Right renal pelvis (tissue), 4 donors: ENCODE data around the gene SCAMP4. TPM values are rescaled to one million over a fixed set of nuclear protein-coding genes. Genes with fewer than 3 reads are reported as not detected.
A peak's percentile ranks its signal among the peaks of the same experiment; 100 is the strongest.
"Not testable (repeated sequence)": the region's sequence is repeated elsewhere in the genome, so short reads cannot be mapped to it uniquely, and the experiment has no call there.

ENCODE experiments used
- DNase-seq, 4 donors: peaks; one replicate each; pipeline ENCODE4 v3.0.0-alpha.2; 2013; ENCODE audit warnings: low read depth in 4 of 4, low spot score in 3 of 4, missing footprints in 1 of 4
- polyA plus RNA-seq, 4 donors: library from polyadenylated mRNA; unstranded; fragments of 120-200 nt; gene quantifications; one replicate each; pipeline ENCODE4 v1.2.1, GENCODE V29; 2013; ENCODE audit not compliant: insufficient read length in 4 of 4

Gene SCAMP4
- polyA plus RNA-seq, 4 donors = 58.1 to 80.5 (median 73.0) TPM

DNA sequence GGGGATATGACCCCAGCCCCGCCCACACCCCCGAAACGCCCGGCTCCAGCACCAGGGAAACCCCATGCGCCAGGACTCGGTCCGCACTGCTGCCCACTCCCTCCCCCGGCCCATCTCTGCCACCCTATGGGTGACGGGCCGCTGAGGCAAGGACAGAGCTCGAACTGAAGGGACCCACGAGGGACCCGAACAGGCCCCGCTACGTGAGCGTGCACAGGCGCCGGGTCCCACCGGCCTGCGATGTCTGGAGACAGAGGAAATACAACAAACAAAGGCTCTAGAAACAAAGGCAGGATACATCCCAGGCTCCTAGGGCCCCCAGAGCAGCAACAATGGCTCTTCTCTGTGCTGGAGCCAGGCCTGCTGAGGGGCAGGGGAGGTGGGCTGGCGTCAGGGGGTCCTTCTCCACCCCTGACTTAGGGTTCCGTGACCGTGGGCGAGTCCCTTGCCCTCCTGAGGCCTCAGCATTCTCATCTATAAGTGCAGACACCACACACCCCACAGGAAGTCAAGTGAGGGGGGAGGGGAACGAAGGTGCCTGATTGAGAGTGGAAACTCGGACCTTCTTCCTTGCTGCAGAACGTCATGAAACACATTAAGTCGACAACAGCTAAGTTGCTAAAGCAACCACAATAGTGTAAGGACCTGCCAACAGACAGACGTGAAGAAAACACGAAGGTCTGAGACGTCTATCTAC lies 23.0 kb upstream of the SCAMP4 start:
- no peak for DNase-seq

DNA sequence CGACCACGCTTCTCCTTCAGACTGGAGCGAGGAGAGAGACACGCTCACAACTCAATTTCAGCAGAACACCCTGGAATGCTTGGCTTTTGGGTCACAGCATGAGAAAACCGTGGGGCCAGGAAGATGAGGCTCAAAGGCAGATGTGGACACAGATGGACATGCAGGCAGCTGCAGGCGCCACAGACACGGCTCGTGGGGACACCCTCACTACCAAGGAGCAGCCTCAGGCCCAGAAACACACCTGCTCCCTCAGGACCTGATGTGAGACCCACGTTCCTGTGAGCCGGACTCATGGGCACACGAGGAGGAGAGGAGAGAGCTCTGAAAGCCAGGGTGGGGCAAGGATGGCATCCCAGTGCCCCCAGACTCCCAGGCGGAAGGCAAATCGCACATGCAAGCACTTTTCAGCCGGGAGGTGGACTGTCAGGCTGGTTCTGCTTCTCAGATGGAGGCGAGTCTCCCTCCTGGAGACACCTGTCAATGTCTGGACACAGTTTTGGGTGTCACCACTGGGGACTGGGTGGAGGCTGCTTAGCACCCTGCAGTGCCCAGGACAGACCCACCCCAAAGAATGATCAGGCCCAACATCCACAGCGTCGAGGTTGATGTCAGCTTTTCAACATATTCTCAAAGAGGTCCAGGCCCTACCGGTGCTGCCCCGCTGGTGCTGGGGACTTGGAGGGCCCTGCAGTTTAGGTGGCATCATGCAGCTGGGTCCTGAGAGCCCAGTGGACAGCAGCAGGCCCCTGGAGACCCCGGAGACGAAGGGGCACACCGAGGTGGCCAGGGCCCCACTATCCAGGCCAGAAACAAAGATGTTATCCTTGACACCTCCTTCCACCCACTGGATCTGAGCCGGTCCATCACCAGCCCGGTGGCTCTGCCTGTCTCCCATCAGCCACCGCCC lies 22.2 kb upstream of the SCAMP4 start:
- DNase-seq = no peak

DNA sequence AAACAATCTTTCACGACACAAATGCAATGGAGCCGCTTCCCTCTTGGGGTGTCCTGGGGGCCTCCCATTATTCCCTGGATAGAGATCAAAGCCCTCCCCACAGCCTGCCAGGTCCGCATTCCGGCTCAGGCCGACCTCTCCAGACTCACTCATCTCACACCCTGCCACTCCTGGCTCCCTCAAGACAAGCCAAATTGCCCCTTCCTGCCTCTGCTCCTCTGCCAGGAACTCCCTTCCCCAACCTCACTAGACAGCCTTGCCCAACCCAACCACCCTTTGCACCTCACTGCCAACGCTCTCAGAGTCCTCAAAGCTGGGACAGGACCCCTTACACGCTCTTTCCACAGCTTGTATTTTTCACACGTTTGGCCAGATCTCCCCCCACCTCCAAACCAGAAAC lies 21.4 kb upstream of the SCAMP4 start:
- no peak for DNase-seq

- no peak for DNase-seq
Measured at GRCh38 chr19:1884291-1884718, 20.9 kb upstream of the SCAMP4 start.

DNA sequence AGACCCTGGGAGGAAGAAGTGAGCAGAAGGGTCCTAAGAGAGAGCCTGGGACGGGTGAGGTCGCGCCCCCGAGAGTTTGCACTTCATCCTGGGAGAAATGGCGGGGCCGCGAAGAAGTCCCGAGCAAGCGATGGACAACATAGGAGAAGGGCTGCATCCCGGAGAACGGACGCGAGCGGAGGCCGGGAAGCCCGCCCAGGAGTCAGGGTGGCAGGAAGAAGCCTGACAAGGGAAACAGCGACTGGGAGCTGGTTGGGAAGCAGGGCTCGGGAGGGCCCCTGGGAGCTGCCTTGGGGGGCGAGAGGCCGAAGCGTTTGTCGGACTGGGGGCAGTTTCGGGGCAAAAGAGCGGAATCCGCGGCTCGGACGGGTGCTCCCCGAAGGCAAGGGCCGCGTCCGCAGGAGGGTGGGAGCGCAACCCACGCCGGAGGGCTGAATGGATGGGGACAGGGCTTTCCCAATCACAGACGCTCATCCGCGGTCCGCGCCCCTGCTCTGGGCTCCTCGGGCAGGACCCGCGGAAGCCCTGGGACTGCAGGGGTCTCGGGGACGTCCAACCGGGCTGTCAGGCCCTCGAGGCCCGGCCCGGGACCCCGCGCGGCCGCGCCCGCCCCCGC lies 20.4 kb upstream of the SCAMP4 start:
- DNase-seq = no peak

- DNase-seq = peak in 3 of 4 donors; percentile 91 to 92 (median 92)
Measured at GRCh38 chr19:1885398-1886119, 19.6 kb upstream of the SCAMP4 start, which contains the start of gene ABHD17A. Gene ABHD17A, minus strand, starts transcription at chr19:1885496. Its CDS starts 3,930 bp downstream, at chr19:1881566.

GRCh38 chr19:1886360-1886759 lies 18.8 kb upstream of the SCAMP4 start:
- not testable (repeated sequence) for DNase-seq

- DNase-seq = no peak
Measured at GRCh38 chr19:1888385-1888784, 16.8 kb upstream of the SCAMP4 start.

DNA sequence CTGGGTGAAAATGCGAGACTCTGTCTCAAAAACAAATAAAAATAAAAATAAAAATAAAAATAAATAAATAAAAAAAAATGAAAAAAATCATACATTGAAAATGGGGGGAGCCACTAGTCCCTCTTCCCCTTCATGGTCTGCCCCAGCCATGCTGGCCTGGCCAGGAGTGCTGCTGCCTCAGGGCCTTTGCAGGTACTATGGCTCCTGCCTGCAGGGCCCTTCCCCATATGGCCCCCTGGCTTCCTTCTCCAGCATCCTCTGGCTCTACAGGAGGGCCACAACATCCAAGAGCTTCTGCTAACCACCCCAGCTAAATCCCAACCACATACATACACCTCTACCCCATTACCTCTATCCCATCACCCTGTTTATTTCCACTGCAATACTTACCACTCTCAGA lies 15.3 kb upstream of the SCAMP4 start:
- DNase-seq = no peak

- no peak for DNase-seq
Measured at GRCh38 chr19:1893791-1894190, 11.4 kb upstream of the SCAMP4 start.

- no peak for DNase-seq
Measured at GRCh38 chr19:1896508-1896907, 8.7 kb upstream of the SCAMP4 start.

DNA sequence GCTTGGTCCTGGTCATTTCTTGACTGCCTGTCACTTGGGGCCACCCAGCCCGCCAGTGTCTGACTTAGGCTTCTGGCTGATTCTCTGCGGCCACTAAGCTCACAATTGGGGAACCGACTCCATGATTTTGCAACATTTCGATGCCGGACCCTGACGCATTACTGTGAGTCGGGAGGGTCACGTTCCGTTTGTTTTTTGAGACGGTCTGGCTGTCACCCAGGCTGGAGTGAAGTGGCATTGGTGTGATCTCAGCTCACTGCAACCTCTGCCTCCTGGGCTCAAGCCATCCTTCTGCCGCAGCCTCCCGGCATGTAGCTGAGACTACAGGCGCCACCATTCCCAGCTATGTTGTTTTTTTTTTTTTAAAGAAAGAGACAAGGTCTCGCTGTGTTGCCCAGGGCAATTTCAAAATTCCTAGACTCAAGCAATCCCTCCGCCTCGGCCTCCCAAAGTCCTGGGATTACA lies 3.2 kb upstream of the SCAMP4 start:
- DNase-seq = no peak

GRCh38 chr19:1902923-1903322 lies 2.3 kb upstream of the SCAMP4 start:
- no peak for DNase-seq

DNA sequence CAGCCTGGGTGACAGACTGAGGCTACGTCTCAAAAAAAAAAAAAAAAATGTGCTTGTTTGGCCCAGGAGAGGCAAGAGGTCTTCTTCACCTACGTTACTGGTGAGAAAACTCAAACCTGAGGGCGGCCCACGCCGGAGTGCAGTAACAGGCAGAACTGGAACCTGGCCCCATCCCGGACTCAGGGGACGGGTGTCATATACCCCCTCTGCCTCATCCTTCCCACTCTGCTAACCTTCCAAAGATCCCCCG lies 414 bp upstream of the SCAMP4 start:
- DNase-seq = no peak

DNA sequence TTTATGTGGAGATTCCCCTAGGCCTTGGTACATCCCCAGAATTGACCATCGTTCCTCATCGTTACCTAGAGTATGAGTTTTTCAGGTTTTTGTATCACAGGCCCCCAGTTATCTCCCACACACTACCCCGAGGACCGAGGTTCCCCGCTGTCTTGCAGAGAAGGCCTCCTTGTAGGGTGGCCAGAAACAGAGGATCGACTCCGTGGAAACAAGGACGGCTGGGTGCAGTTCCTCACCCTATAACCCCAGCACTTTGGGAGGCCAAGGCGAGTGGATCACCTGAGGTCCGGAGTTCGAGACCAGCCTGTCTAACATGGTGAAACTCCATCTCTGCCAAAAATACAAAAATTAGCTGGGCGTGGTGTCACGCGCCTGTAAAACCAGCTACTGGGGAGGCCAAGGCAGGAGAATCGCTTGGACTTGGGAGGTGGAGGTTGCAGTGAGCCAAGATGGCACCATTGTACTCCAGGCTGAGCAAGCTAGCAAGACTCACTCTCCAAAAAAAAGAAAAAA lies 720 bp downstream of the SCAMP4 start:
- no peak for DNase-seq

- DNase-seq = no peak
Measured at GRCh38 chr19:1906985-1907562, 1.9 kb downstream of the SCAMP4 start.

DNA sequence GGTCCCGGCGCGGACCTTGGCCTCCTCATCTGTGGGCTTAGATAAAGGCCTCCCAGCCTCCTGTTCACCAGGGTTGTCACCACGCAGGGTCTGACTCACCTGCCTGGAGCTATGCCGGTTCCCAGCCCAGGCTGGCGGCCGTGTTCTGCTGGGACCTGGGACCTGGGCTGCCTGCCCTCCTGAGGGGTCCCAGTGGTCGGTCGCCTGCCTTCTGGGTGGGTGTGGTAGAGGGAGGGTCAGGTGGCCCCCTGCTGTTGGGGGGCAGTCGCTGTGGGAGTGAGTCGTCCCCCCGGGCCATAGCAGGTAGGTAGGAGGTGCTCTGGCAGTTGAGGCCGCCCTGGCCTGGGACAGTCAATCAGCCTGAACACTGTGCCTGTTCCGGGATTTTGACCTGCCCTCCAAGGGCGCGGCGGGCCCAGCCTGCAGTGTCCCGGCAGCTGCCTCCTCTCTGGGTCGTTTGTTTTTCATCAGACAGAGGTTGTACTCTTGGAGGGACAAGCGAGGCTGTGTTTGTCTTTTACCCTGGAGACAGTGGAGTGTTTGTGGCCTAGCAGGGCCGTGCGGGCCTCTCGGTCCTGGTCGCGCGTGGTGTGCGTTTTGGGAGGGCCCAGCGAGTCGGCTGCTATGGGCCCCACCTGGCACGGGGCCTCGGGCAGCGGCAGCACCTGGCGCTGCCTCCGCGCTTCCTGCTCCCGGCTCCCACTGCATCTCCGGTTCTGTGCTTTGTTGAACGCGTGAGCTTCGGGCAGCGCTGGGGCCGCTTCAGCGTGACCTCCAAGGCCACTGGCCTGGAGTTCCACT lies 2.6 kb downstream of the SCAMP4 start:
- no peak for DNase-seq

- no peak for DNase-seq
Measured at GRCh38 chr19:1908364-1908678, 3.1 kb downstream of the SCAMP4 start.

DNA sequence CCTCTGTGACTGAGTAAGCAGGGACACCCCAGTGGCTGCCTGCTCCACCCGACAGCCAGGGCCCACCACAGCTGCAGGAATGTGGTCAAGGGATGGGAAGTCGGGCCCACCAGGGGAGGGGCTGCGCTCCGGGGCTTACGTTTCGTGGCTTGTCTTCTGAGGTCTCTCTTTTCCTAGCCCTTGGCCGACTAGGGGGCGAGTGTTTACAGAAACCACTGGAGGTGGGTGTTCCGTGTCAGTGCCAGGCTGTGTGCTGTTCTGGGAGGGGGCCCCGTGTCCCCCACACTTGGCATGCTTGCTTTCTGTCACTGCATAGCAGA lies 4.5 kb downstream of the SCAMP4 start:
- DNase-seq = no peak

GRCh38 chr19:1910177-1910576 lies 5.0 kb downstream of the SCAMP4 start:
- no peak for DNase-seq
